Spleen (tissue), 11 donors: Measurements from ENCODE around the gene TET3. TPM values are rescaled to one million over a fixed set of nuclear protein-coding genes. Genes with fewer than 3 reads are reported as not detected.

ENCODE experiments used
- DNase-seq: peaks from one replicate; pipeline ENCODE4 v3.0.0-alpha.2; 2020
- H3K27ac ChIP-seq, 8 donors: fragments of 200-600 bp; sonication (generic) in 7 of 8; 1 replicate in 4 of 8; 2 replicates in 4 of 8; pipeline versions ENCODE4 v1.5.0 to v1.8.0; 2016 to 2021; ENCODE audit warnings: inconsistent platforms in 4 of 8, mild to moderate bottlenecking in 4 of 8, moderate library complexity in 1 of 8
- H3K27me3 ChIP-seq, 7 donors: fragments of 200-600 bp; sonication (generic) in 6 of 7; replicated peaks in 1 of 7; 1 replicate in 4 of 7; 2 replicates in 3 of 7; pipeline versions ENCODE4 v1.5.0 to v1.8.0; 2016 to 2021; ENCODE audit warnings: inconsistent platforms in 3 of 7, mild to moderate bottlenecking in 1 of 7
- H3K36me3 ChIP-seq, 6 donors: fragments of 200-600 bp; sonication (generic) in 5 of 6; 1 replicate in 4 of 6; 2 replicates in 2 of 6; pipeline versions ENCODE4 v1.5.0 to v1.8.0; 2016 to 2021; ENCODE audit warnings: inconsistent platforms in 2 of 6
- H3K4me1 ChIP-seq, 6 donors: fragments of 200-600 bp; sonication (generic) in 5 of 6; 1 replicate in 3 of 6; 2 replicates in 3 of 6; pipeline versions ENCODE4 v1.5.0 to v1.8.0; 2016 to 2021; ENCODE audit warnings: inconsistent platforms in 3 of 6
- H3K4me3 ChIP-seq, 8 donors: fragments of 200-600 bp; sonication (generic) in 7 of 8; 1 replicate in 4 of 8; 2 replicates in 4 of 8; pipeline versions ENCODE4 v1.5.0 to v1.8.0; 2016 to 2021; ENCODE audit warnings: inconsistent platforms in 4 of 8, mild to moderate bottlenecking in 4 of 8, moderate library complexity in 2 of 8
- H3K9me3 ChIP-seq, 8 donors: fragments of 200-600 bp; sonication (generic) in 7 of 8; 1 replicate in 4 of 8; 2 replicates in 4 of 8; pipeline versions ENCODE4 v1.5.0 to v1.8.0; 2016 to 2021; ENCODE audit warnings: inconsistent platforms in 4 of 8
- POLR2A ChIP-seq, 3 donors: fragments of 450-650 bp; IDR thresholded peaks; one replicate each; pipeline ENCODE4 v1.5.1; 2017; ENCODE audit warnings: antibody characterized with exemption in 3 of 3, mild to moderate bottlenecking in 1 of 3
- POLR2AphosphoS5 ChIP-seq, 3 donors: sonication (generic); formaldehyde crosslinking; IDR thresholded peaks; one replicate each; pipeline ENCODE4 v1.5.1; 2017; ENCODE audit warnings: antibody characterized with exemption in 3 of 3
- WGBS, 5 donors: extraction: QIAGEN DNeasy Blood & Tissue Kit in 3 of 5; methylation state at CpG; one replicate each; pipeline versions ENCODE4 v1.1.5 to v1.1.7; 2013 to 2018; 5-methylcytosine and 5-hydroxymethylcytosine counted together
- intact Hi-C: fragments of 100-400 bp; cut with DNase I; formaldehyde crosslinking; loops from one replicate; pipeline ENCODE4 v1.15.0; 2023; ENCODE audit warnings: low total_unique reads
- polyA plus RNA-seq, 3 donors: library from polyadenylated mRNA; stranded (reverse); fragments of 200-250 nt; gene quantifications; one replicate each; pipeline ENCODE4 v1.2.1, GENCODE V29; 2013
- total RNA-seq, 7 donors: library from RNA; depleted of rRNA in 3 of 7; stranded (reverse); fragments of >200 nt in 3 of 7; fragmentation: NEBNext Ultra II Directional in 4 of 7; extraction: Animal tissue kit (Norgen Biotek cat#: 25700) in 4 of 7; gene quantifications; one replicate each; pipeline versions ENCODE4 v1.1.0 to v1.2.1, GENCODE V29; 2016 to 2021
- TF ChIP-seq, protein P1 (sequence below), 11 experiments: fragments of 200-600 bp in 7 of 11; fragments of 450-650 bp in 4 of 11; sonication (generic) in 4 of 11; IDR thresholded peaks in 8 of 11; conservative IDR thresholded peaks in 3 of 11; 1 replicate in 7 of 11; 2 replicates in 4 of 11; pipeline versions ENCODE4 v1.4.0 to v1.8.0; 2016 to 2021; ENCODE audit warnings: antibody characterized with exemption in 11 of 11, inconsistent platforms in 4 of 11, mild to moderate bottlenecking in 1 of 11
- donor health status: healthy with polysubstance abuse.
- donor health status: DM: no; HTN: no; CAD: no; lungs with moderate emphysema.
- donor health status: DM: no; HTN: no; CAD: no.
- donor health status: Bipolar disorder and iron deficiency.
- donor health status: healthy.
- donor health status: DM: no; HTN: no; CAD: no.
- donor health status: DM: yes; HTN: yes; CAD: no.

Gene TET3
- total and polyA plus RNA-seq, 10 donors: 1.6 to 27.6 (median 19.9) TPM

DNA sequence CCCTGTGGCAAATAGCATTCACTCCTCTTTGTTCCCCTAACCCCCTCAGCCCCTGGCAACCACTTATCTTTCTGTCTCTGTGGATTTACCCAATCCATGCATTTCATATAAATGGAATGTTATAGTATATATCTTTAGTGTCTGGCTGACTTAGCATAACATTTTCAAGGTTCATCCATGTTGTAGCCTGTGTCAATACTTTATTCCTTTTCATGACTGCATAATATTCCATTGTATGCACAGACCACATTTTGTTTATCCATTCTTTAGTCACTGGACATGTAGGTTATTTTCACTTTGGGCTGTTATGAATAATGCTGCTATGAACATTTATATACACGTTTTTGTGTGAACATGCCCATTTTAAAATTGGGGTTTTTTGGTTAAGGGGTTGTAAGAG is 42.8 kb downstream of the TET3 start:
- no peak overlapping the region for H3K27ac ChIP-seq
- H3K4me3 ChIP-seq: no peak overlapping the region
- H3K9me3 ChIP-seq: peaks cover 0 to 4% (median 0%) of the 10 kb centered on the region in 8 donors
- H3K4me1 ChIP-seq: peaks cover 17 to 89% (median 60%) of the 10 kb centered on the region in 6 donors
- H3K27me3 ChIP-seq: no peaks in the 10 kb centered on the region
- no peak for DNase-seq
- 83 to 100% (median 90%) methylated on average over 1 of the region's 1 CpG for WGBS, 5 donors
- intact Hi-C loops: no loop called here
- H3K36me3 ChIP-seq: no peaks in the 10 kb centered on the region
- TF ChIP-seq POLR2AphosphoS5 (IDR thresholded peaks at IDR 0.05) (no peak), POLR2A (IDR thresholded peaks at IDR 0.05) (no peak)
- TF ChIP-seq, protein P1, sequence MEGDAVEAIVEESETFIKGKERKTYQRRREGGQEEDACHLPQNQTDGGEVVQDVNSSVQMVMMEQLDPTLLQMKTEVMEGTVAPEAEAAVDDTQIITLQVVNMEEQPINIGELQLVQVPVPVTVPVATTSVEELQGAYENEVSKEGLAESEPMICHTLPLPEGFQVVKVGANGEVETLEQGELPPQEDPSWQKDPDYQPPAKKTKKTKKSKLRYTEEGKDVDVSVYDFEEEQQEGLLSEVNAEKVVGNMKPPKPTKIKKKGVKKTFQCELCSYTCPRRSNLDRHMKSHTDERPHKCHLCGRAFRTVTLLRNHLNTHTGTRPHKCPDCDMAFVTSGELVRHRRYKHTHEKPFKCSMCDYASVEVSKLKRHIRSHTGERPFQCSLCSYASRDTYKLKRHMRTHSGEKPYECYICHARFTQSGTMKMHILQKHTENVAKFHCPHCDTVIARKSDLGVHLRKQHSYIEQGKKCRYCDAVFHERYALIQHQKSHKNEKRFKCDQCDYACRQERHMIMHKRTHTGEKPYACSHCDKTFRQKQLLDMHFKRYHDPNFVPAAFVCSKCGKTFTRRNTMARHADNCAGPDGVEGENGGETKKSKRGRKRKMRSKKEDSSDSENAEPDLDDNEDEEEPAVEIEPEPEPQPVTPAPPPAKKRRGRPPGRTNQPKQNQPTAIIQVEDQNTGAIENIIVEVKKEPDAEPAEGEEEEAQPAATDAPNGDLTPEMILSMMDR (IDR thresholded peaks at IDR 0.05 in 8 of 11, conservative IDR thresholded peaks at IDR 0.05 in 3 of 11): no peak

DNA sequence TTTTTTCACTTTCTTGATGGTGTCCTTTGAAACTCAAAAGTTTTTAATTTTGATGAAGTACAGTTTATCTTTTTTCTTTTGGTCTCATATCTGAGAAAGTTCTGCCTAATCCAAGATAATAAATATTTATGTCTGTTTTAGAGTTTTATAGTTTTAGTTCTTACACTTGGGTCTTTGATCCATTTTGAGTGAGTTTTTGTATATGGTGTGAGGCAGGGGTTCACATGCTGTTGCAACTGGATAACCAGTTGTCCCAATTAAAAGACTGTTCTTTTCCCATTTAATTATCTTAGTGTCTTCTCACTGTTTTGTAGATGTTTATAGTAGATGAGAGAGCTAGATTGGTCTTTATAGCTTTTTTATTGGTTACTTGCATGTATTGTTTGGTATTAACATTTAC is 43.6 kb downstream of the TET3 start:
- no peak for DNase-seq
- no peaks in the 10 kb centered on the region for H3K27me3 ChIP-seq
- no peaks in the 10 kb centered on the region for H3K36me3 ChIP-seq
- no peak for TF ChIP-seq POLR2AphosphoS5 (IDR thresholded peaks at IDR 0.05)
- no peak for TF ChIP-seq POLR2A (IDR thresholded peaks at IDR 0.05)
- TF ChIP-seq, protein P1 (IDR thresholded peaks at IDR 0.05 in 8 of 11, conservative IDR thresholded peaks at IDR 0.05 in 3 of 11): no peak
- H3K9me3 ChIP-seq: peaks cover 0 to 4% (median 0%) of the 10 kb centered on the region in 8 donors
- no peak overlapping the region for H3K27ac ChIP-seq
- peaks cover 21 to 91% (median 68%) of the 10 kb centered on the region in 6 donors for H3K4me1 ChIP-seq
- no peak overlapping the region for H3K4me3 ChIP-seq
- intact Hi-C loops: no loop called here

DNA sequence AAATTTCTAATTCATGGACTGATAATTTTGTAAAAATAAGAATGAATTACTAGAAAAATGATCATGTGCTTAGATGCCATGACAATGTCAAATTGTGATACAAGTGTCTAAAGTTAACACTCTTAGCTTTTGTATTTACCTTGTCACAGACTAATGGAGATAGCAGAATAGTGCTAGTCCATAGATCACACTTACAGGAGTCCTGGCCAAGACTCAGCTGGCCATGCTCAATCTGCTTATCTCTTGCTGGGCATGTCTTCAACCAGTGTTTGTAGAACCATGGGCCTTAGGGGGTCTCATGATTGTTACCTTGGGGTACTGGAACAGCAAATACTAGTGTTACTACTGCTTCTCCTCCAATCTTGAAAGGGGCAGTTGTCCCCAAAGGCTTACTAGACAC is 44.0 kb downstream of the TET3 start:
- no peak for TF ChIP-seq POLR2AphosphoS5 (IDR thresholded peaks at IDR 0.05)
- TF ChIP-seq POLR2A (IDR thresholded peaks at IDR 0.05): no peak
- TF ChIP-seq, protein P1 (IDR thresholded peaks at IDR 0.05 in 8 of 11, conservative IDR thresholded peaks at IDR 0.05 in 3 of 11): no peak
- Histone ChIP-seq H3K4me1 (peaks cover 21 to 92% (median 72%) of the 10 kb centered on the region in 6 donors), H3K4me3 (no peak overlapping the region), H3K36me3 (no peaks in the 10 kb centered on the region), H3K9me3 (peaks cover 0 to 4% (median 0%) of the 10 kb centered on the region in 8 donors), H3K27me3 (no peaks in the 10 kb centered on the region), H3K27ac (no peak overlapping the region)
- no peak for DNase-seq
- intact Hi-C loops: no loop called here

DNA sequence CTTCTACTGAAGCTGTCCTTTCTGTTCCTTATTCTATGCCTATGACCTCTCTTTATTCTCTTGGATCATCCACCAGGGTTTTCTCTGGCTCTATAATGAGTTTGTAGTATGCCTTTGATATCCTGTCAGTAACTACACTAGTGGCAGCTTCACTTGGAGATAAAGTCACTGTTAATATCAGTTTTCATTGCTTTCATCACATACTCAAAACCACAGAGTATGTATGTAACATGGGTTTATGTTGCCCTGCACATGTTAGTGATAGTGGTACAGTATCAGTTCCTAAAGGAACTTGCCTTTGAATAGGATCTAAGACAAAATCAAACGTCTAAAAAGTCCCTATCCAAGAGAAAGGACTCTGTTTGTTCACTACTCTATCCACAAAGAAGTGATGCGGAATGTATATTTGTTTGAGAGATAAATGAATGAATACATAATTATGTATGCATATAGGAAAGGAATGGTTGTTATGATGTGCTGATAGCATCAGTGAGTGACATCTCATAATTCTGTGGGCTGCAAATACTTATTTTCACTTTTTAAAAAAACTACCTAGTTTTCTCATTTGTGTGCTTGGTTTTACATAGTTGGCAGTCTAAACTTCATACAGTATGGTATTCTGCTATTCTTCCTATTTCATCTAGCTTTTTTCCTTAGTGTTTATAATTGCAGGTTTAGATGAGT is 45.1 kb downstream of the TET3 start:
- Histone ChIP-seq H3K4me1 (peaks cover 21 to 91% (median 65%) of the 10 kb centered on the region in 6 donors), H3K27ac (no peak overlapping the region), H3K9me3 (peaks cover 0 to 4% (median 0%) of the 10 kb centered on the region in 8 donors), H3K27me3 (no peaks in the 10 kb centered on the region), H3K4me3 (no peak overlapping the region), H3K36me3 (no peaks in the 10 kb centered on the region)
- intact Hi-C loops: no loop called here
- TF ChIP-seq POLR2AphosphoS5 (IDR thresholded peaks at IDR 0.05): no peak
- TF ChIP-seq, protein P1 (IDR thresholded peaks at IDR 0.05 in 8 of 11, conservative IDR thresholded peaks at IDR 0.05 in 3 of 11): no peak
- TF ChIP-seq POLR2A (IDR thresholded peaks at IDR 0.05): no peak
- 57 to 66% (median 61%) methylated on average over 2 of the region's 2 CpGs for WGBS, 5 donors
- DNase-seq: no peak
